HCT116 (cell line): Measurements from ENCODE around the gene CCND2. TPM values are rescaled to one million over a fixed set of nuclear protein-coding genes. Genes with fewer than 3 reads are reported as not detected.

ENCODE experiments used
- ATAC-seq: fragments of 200-7000 bp; cut with Tn5 transposase; 2 replicates; pipeline ENCODE4 v1.9.1; 2020; ENCODE audit warnings: mild to moderate bottlenecking, moderate library complexity
- BruUV-seq: library from RNA; stranded (reverse); fragments of 400-500 nt; replicated peaks from 2 replicates; lab custom pipeline; 2021; lab: Mats Ljungman, UMichigan
- CTCF ChIA-PET: fragments of 300-600 bp; sonication (Branson Sonifier 250); formaldehyde crosslinking; loops from one replicate; lab custom pipeline; 2021; ENCODE audit warnings: antibody characterized with exemption; lab: Charles Lee
- POLR2A ChIA-PET: fragments of 300-600, 350-600 bp; sonication (Branson Sonifier 250); formaldehyde crosslinking; loops from one replicate; lab custom pipeline; 2021; ENCODE audit warnings: antibody characterized with exemption; lab: Charles Lee
- RAD21 ChIA-PET, 2 experiments: fragments of 300-600 bp; sonication (Branson Sonifier 250); formaldehyde crosslinking; loops; one replicate each; lab custom pipeline; 2023; ENCODE audit warnings: low total read pairs in 2 of 2; ENCODE audit not compliant: uncharacterized antibody in 2 of 2, unreplicated experiment in 2 of 2, low non-redundant PET in 1 of 2; lab: Charles Lee
- DNase-seq: peaks from one replicate; pipeline ENCODE4 v3.0.0-alpha.2; 2010; ENCODE audit warnings: low read depth, low spot score
- H2AFZ ChIP-seq: fragments of 200-600 bp; shearing (Covaris generic), sonication (generic); 2 replicates; pipeline ENCODE4 v1.6.1; 2017; ENCODE audit warnings: low read depth, mixed run types, mixed read lengths, antibody characterized with exemption, low read length; ENCODE audit not compliant: poor library complexity, severe bottlenecking
- H3K27ac ChIP-seq: 2 replicates; pipeline ENCODE4 v1.5.1; 2012; ENCODE audit warnings: low read depth, low read length
- H3K27me3 ChIP-seq: fragments of 200-600 bp; sonication (generic); 2 replicates; pipeline ENCODE4 v1.6.1; 2016; ENCODE audit warnings: mixed run types, low read length, mixed read lengths; ENCODE audit not compliant: insufficient read depth
- H3K36me3 ChIP-seq, 2 experiments: fragments of 200-500 bp in 1 of 2; fragments of 200-600 bp in 1 of 2; sonication (Bioruptor generic) in 1 of 2; sonication (generic) in 1 of 2; 2 replicates each; pipeline versions ENCODE4 v1.5.1 to v1.6.1; 2014 to 2016; ENCODE audit warnings: low read length in 2 of 2, inconsistent platforms in 1 of 2, mixed read lengths in 1 of 2, mixed run types in 1 of 2; ENCODE audit not compliant: insufficient read depth in 2 of 2, control insufficient read depth in 1 of 2
- H3K4me1 ChIP-seq, 2 experiments: fragments of 200-600 bp in 1 of 2; sonication (generic) in 1 of 2; 2 replicates each; pipeline versions ENCODE4 v1.5.1 to v1.6.1; 2012 to 2017; ENCODE audit warnings: low read length in 2 of 2, inconsistent platforms in 1 of 2, mild to moderate bottlenecking in 1 of 2, mixed read lengths in 1 of 2, mixed run types in 1 of 2, moderate library complexity in 1 of 2; ENCODE audit not compliant: insufficient read depth in 2 of 2, control insufficient read depth in 1 of 2
- H3K4me2 ChIP-seq: fragments of 200-600 bp; sonication (generic); 2 replicates; pipeline ENCODE4 v1.6.1; 2017; ENCODE audit warnings: mixed run types, low read length, mixed read lengths
- H3K4me3 ChIP-seq, 2 experiments: fragments of 200-600 bp in 1 of 2; sonication (generic) in 1 of 2; replicated peaks in 1 of 2; 2 replicates each; pipeline ENCODE4 v1.5.1; 2011 to 2016; ENCODE audit warnings: low read length in 2 of 2, control low read depth in 1 of 2, low read depth in 1 of 2, mild to moderate bottlenecking in 1 of 2, mixed read lengths in 1 of 2, mixed run types in 1 of 2
- H3K79me2 ChIP-seq: fragments of 200-600 bp; sonication (generic); 2 replicates; pipeline ENCODE4 v1.6.1; 2017; ENCODE audit warnings: mild to moderate bottlenecking, mixed run types, low read length, moderate library complexity, mixed read lengths; ENCODE audit not compliant: insufficient read depth
- H3K9ac ChIP-seq: fragments of 200-600 bp; sonication (generic); 2 replicates; pipeline ENCODE4 v1.6.1; 2016; ENCODE audit warnings: low read length, mixed read lengths
- H3K9me2 ChIP-seq: fragments of 200-600 bp; sonication (generic), shearing (Covaris generic); 2 replicates; pipeline ENCODE4 v1.6.1; 2017; ENCODE audit warnings: mixed run types, mild to moderate bottlenecking, moderate library complexity; ENCODE audit not compliant: insufficient read depth
- H3K9me3 ChIP-seq, 2 experiments: fragments of 200-500 bp in 1 of 2; fragments of 200-600 bp in 1 of 2; sonication (Bioruptor generic) in 1 of 2; sonication (generic) in 1 of 2; 2 replicates each; pipeline ENCODE4 v1.6.1; 2014 to 2017; ENCODE audit warnings: low read length in 2 of 2, mixed read lengths in 2 of 2, inconsistent platforms in 1 of 2, low read depth in 1 of 2, mild to moderate bottlenecking in 1 of 2, mixed run types in 1 of 2, moderate library complexity in 1 of 2; ENCODE audit not compliant: control insufficient read depth in 1 of 2, insufficient read depth in 1 of 2
- H4K20me1 ChIP-seq: fragments of 200-600 bp; sonication (generic), shearing (Covaris generic); 2 replicates; pipeline ENCODE4 v1.6.1; 2017; ENCODE audit warnings: mixed run types, mild to moderate bottlenecking, moderate library complexity; ENCODE audit not compliant: insufficient read depth
- ATF3 ChIP-seq: IDR thresholded peaks from 2 replicates; pipeline ENCODE4 v1.6.1; 2012
- CBX3 ChIP-seq: IDR thresholded peaks from 2 replicates; pipeline ENCODE4 v1.6.1; 2012; ENCODE audit warnings: low read depth
- CEBPB ChIP-seq: IDR thresholded peaks from 2 replicates; pipeline ENCODE4 v1.6.1; 2012; ENCODE audit warnings: low read depth
- EZH2 ChIP-seq: fragments of 200-600 bp; sonication (generic); IDR thresholded peaks from 2 replicates; pipeline ENCODE4 v1.6.1; 2017; ENCODE audit warnings: antibody characterized with exemption, mixed run types
- EZH2phosphoT487 ChIP-seq: fragments of 200-600 bp; IDR thresholded peaks from 2 replicates; pipeline ENCODE4 v1.6.1; 2018; ENCODE audit warnings: antibody characterized with exemption, borderline replicate concordance
- FOSL1 ChIP-seq: IDR thresholded peaks from 2 replicates; pipeline ENCODE4 v1.6.1; 2012; ENCODE audit warnings: low read depth
- JUND ChIP-seq: IDR thresholded peaks from 2 replicates; pipeline ENCODE4 v1.6.1; 2012
- REST ChIP-seq: IDR thresholded peaks from 2 replicates; pipeline ENCODE4 v1.6.1; 2012; ENCODE audit warnings: low read depth
- SP1 ChIP-seq: IDR thresholded peaks from 2 replicates; pipeline ENCODE4 v1.6.1; 2012; ENCODE audit warnings: low read depth
- YY1 ChIP-seq: IDR thresholded peaks from 2 replicates; pipeline ENCODE4 v1.6.1; 2011; ENCODE audit warnings: low read length, low read depth, moderate library complexity, mild to moderate bottlenecking; ENCODE audit not compliant: insufficient replicate concordance; ENCODE audit errors: extremely low read depth
- ZFX ChIP-seq: fragments of 450-650 bp; IDR thresholded peaks from 2 replicates; pipeline ENCODE4 v1.6.1; 2017
- ZNF274 ChIP-seq: fragments of 200-500 bp; sonication (Bioruptor generic); IDR thresholded peaks from 2 replicates; pipeline ENCODE4 v1.6.1; 2014; ENCODE audit warnings: mild to moderate bottlenecking, low read depth, low read length, inconsistent platforms
- intact Hi-C: fragments of 100-400 bp; cut with micrococcal nuclease; formaldehyde crosslinking; loops from 2 replicates; pipeline ENCODE4 v1.10.0; 2022
- total RNA-seq: library from RNA; stranded (reverse); gene quantifications from one replicate; pipeline ENCODE4 v1.2.1, GENCODE V29; 2021; ENCODE audit not compliant: unreplicated experiment
- TF ChIP-seq, protein P1 (sequence below): IDR thresholded peaks from 2 replicates; pipeline ENCODE4 v1.6.1; 2011; ENCODE audit warnings: mild to moderate bottlenecking, low read length, moderate library complexity; ENCODE audit not compliant: insufficient replicate concordance; ENCODE audit errors: extremely low read depth

CCND2 gene
- total RNA-seq, 1 experiment from 2014 or later = 1.1 TPM

GRCh38 chr12:4320853-4321701 is 47.5 kb downstream of the CCND2 start, which contains the start of gene TIGAR (continued):
- TF ChIP-seq EZH2phosphoT487 (no peak), REST (no peak), CEBPB (no peak), CBX3 (no peak), EZH2 (no peak), YY1 (no peak), ZFX (peak; percentile 28)

DNA sequence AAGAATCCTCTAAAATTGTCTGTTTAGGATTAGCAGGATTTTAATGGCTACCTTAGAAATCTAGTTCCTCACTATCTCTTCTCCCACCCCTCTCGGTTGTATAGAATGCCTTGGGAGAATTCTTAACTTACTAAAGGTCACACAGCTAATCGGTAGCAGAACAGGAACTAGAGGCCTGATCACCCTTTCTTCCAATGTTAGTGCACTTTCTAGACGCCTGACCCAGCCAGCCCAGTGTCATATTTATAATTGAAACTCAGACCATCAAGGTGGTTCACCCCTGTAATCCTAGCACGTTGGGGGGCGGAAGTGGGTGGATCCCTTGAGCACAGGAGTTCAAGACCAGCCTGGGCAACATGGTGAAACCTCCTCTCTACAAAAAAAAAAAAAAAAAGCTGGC is 49.2 kb downstream of the CCND2 start:
- Histone ChIP-seq H3K9me2 (no peaks in the 10 kb centered on the region), H3K9me3 (no peaks in the 10 kb centered on the region), H4K20me1 (no peaks in the 10 kb centered on the region), H3K4me3 (no peak overlapping the region), H3K4me2 (peak overlapping the region; percentile 98; the same call in 1 of the 2 replicates), H3K27me3 (no peaks in the 10 kb centered on the region), H2AFZ (no peak overlapping the region), H3K9ac (no peak overlapping the region), H3K27ac (no peak overlapping the region), H3K4me1 (peaks cover 0 to 13% of the 10 kb centered on the region in 2 experiments; a peak in 2 of 4 replicates), H3K79me2 (peaks cover 46% of the 10 kb centered on the region), H3K36me3 (no peaks in the 10 kb centered on the region)
- BruUV-seq = no TSS peak
- ATAC-seq = no peak
- POLR2A ChIA-PET = no interaction called here
- DNase-seq = no peak
- CTCF ChIA-PET = no interaction called here
- RAD21 ChIA-PET = interaction anchor here in 1 of 2 experiments (0.6 kb wide), 1 partner anchor 31 kb away, joined by 4 read pairs; no protein-coding TSS in a partner anchor
- intact Hi-C loops = no loop called here
- TF ChIP-seq, protein P1, sequence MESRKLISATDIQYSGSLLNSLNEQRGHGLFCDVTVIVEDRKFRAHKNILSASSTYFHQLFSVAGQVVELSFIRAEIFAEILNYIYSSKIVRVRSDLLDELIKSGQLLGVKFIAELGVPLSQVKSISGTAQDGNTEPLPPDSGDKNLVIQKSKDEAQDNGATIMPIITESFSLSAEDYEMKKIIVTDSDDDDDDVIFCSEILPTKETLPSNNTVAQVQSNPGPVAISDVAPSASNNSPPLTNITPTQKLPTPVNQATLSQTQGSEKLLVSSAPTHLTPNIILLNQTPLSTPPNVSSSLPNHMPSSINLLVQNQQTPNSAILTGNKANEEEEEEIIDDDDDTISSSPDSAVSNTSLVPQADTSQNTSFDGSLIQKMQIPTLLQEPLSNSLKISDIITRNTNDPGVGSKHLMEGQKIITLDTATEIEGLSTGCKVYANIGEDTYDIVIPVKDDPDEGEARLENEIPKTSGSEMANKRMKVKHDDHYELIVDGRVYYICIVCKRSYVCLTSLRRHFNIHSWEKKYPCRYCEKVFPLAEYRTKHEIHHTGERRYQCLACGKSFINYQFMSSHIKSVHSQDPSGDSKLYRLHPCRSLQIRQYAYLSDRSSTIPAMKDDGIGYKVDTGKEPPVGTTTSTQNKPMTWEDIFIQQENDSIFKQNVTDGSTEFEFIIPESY = no peak
- TF ChIP-seq EZH2phosphoT487 (no peak), FOSL1 (no peak), ATF3 (no peak), CEBPB (no peak), REST (no peak), EZH2 (no peak), JUND (no peak), SP1 (no peak), ZFX (no peak), CBX3 (no peak), YY1 (no peak), ZNF274 (no peak)
